GM12892 (cell line): ENCODE results near the gene OLFML1.

Source experiments
- POLR2A ChIP-seq: IDR thresholded peaks from 2 replicates; pipeline ENCODE4 v1.6.1; 2011; ENCODE audit warnings: low read depth, low read length, control low read depth
- POLR2AphosphoS5 ChIP-seq: IDR thresholded peaks from 2 replicates; pipeline ENCODE4 v1.6.1; 2011; ENCODE audit warnings: low read depth, low read length, control low read depth

- no peak for TF ChIP-seq POLR2A
- TF ChIP-seq POLR2AphosphoS5: no peak
Observed at GRCh38 chr11:7498193-7498592, 12.9 kb downstream of the OLFML1 start.
